ENCODE results near the gene RORB.

DNA sequence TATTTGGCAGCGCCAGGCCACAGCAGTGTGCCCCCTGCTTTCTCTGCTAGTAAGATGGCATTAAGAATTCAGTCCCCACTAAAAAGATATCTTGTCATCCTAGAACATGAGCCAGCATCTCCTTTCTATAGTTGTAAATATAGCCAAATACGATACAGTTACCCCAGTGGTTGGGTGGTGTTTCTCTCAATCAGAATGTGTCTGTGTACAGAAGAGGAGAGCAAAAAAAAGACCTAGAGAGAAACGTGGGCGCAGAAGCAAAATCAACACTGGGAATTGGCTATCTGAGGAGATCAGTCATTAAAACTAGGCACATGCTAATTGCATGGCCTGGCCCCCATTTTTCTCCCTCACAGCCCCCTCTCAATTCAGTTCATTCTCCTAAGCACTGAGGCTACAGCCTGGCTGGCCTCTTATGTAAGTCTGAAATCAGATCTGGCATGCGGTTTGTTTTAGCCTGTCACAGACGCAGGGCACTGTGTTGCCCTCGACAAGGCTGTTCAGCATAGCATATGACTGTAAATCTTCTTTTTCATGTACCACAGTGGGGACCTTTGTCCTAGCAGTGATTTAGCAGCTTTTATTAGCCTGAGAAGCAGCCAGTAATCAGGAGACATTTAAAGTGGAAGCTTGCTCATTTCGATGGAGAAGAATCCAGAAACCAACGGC is 57.8 kb downstream of the RORB start:
- TF ChIP-seq ZNF121 (CRISPR knock-in tag; IDR thresholded peaks at IDR 0.05) (no peak), CTCF (IDR thresholded peaks at IDR 0.05) (no peak), ZNF512 (CRISPR knock-in tag; IDR thresholded peaks at IDR 0.05; ENCODE audit: borderline replicate concordance) (no peak), ZNF138 (CRISPR knock-in tag; conservative IDR thresholded peaks at IDR 0.05) (no peak), MYBL2 (CRISPR knock-in tag; IDR thresholded peaks at IDR 0.05) (no peak), IRF2 (CRISPR knock-in tag; IDR thresholded peaks at IDR 0.05; ENCODE audit: borderline replicate concordance, low read depth) (no peak), SP1 (CRISPR knock-in tag; conservative IDR thresholded peaks at IDR 0.05) (no peak), E2F1 (CRISPR knock-in tag; IDR thresholded peaks at IDR 0.05) (no peak), FOXJ3 (CRISPR knock-in tag; IDR thresholded peaks at IDR 0.05; ENCODE audit: borderline replicate concordance) (no peak)
